Spleen (tissue), 11 donors: ENCODE results near the gene EPS8. TPM values are rescaled to one million over a fixed set of nuclear protein-coding genes. Genes with fewer than 3 reads are reported as not detected.

Experiments
- DNase-seq: peaks from one replicate; pipeline ENCODE4 v3.0.0-alpha.2; 2020
- H3K27ac ChIP-seq, 8 donors: fragments of 200-600 bp; sonication (generic) in 7 of 8; 1 replicate in 4 of 8; 2 replicates in 4 of 8; pipeline versions ENCODE4 v1.5.0 to v1.8.0; 2016 to 2021; ENCODE audit warnings: inconsistent platforms in 4 of 8, mild to moderate bottlenecking in 4 of 8, moderate library complexity in 1 of 8
- H3K27me3 ChIP-seq, 7 donors: fragments of 200-600 bp; sonication (generic) in 6 of 7; replicated peaks in 1 of 7; 1 replicate in 4 of 7; 2 replicates in 3 of 7; pipeline versions ENCODE4 v1.5.0 to v1.8.0; 2016 to 2021; ENCODE audit warnings: inconsistent platforms in 3 of 7, mild to moderate bottlenecking in 1 of 7
- H3K36me3 ChIP-seq, 6 donors: fragments of 200-600 bp; sonication (generic) in 5 of 6; 1 replicate in 4 of 6; 2 replicates in 2 of 6; pipeline versions ENCODE4 v1.5.0 to v1.8.0; 2016 to 2021; ENCODE audit warnings: inconsistent platforms in 2 of 6
- H3K4me1 ChIP-seq, 6 donors: fragments of 200-600 bp; sonication (generic) in 5 of 6; 1 replicate in 3 of 6; 2 replicates in 3 of 6; pipeline versions ENCODE4 v1.5.0 to v1.8.0; 2016 to 2021; ENCODE audit warnings: inconsistent platforms in 3 of 6
- H3K4me3 ChIP-seq, 8 donors: fragments of 200-600 bp; sonication (generic) in 7 of 8; 1 replicate in 4 of 8; 2 replicates in 4 of 8; pipeline versions ENCODE4 v1.5.0 to v1.8.0; 2016 to 2021; ENCODE audit warnings: inconsistent platforms in 4 of 8, mild to moderate bottlenecking in 4 of 8, moderate library complexity in 2 of 8
- H3K9me3 ChIP-seq, 8 donors: fragments of 200-600 bp; sonication (generic) in 7 of 8; 1 replicate in 4 of 8; 2 replicates in 4 of 8; pipeline versions ENCODE4 v1.5.0 to v1.8.0; 2016 to 2021; ENCODE audit warnings: inconsistent platforms in 4 of 8
- CTCF ChIP-seq, 11 experiments: fragments of 200-600 bp in 7 of 11; fragments of 450-650 bp in 4 of 11; sonication (generic) in 4 of 11; IDR thresholded peaks in 8 of 11; conservative IDR thresholded peaks in 3 of 11; 1 replicate in 7 of 11; 2 replicates in 4 of 11; pipeline versions ENCODE4 v1.4.0 to v1.8.0; 2016 to 2021; ENCODE audit warnings: antibody characterized with exemption in 11 of 11, inconsistent platforms in 4 of 11, mild to moderate bottlenecking in 1 of 11
- POLR2A ChIP-seq, 3 donors: fragments of 450-650 bp; IDR thresholded peaks; one replicate each; pipeline ENCODE4 v1.5.1; 2017; ENCODE audit warnings: antibody characterized with exemption in 3 of 3, mild to moderate bottlenecking in 1 of 3
- POLR2AphosphoS5 ChIP-seq, 3 donors: sonication (generic); formaldehyde crosslinking; IDR thresholded peaks; one replicate each; pipeline ENCODE4 v1.5.1; 2017; ENCODE audit warnings: antibody characterized with exemption in 3 of 3
- WGBS, 5 donors: extraction: QIAGEN DNeasy Blood & Tissue Kit in 3 of 5; methylation state at CpG; one replicate each; pipeline versions ENCODE4 v1.1.5 to v1.1.7; 2013 to 2018; 5-methylcytosine and 5-hydroxymethylcytosine counted together
- intact Hi-C: fragments of 100-400 bp; cut with DNase I; formaldehyde crosslinking; loops from one replicate; pipeline ENCODE4 v1.15.0; 2023; ENCODE audit warnings: low total_unique reads
- polyA plus RNA-seq, 3 donors: library from polyadenylated mRNA; stranded (reverse); fragments of 200-250 nt; gene quantifications; one replicate each; pipeline ENCODE4 v1.2.1, GENCODE V29; 2013
- total RNA-seq, 7 donors: library from RNA; depleted of rRNA in 3 of 7; stranded (reverse); fragments of >200 nt in 3 of 7; fragmentation: NEBNext Ultra II Directional in 4 of 7; extraction: Animal tissue kit (Norgen Biotek cat#: 25700) in 4 of 7; gene quantifications; one replicate each; pipeline versions ENCODE4 v1.1.0 to v1.2.1, GENCODE V29; 2016 to 2021
- donor health status: healthy with polysubstance abuse.
- donor health status: DM: no; HTN: no; CAD: no; lungs with moderate emphysema.
- donor health status: DM: no; HTN: no; CAD: no.
- donor health status: Bipolar disorder and iron deficiency.
- donor health status: healthy.
- donor health status: DM: no; HTN: no; CAD: no.
- donor health status: DM: yes; HTN: yes; CAD: no.

EPS8 gene
- total and polyA plus RNA-seq, 10 donors, result 4.6 to 90.5 (median 30.9) TPM

GRCh38 chr12:15646581-15646980 is 142.6 kb downstream of the EPS8 start:
- Histone ChIP-seq H3K9me3 (no peaks in the 10 kb centered on the region), H3K36me3 (peaks cover 0 to 3% (median 0%) of the 10 kb centered on the region in 6 donors), H3K4me3 (no peak overlapping the region), H3K27me3 (no peaks in the 10 kb centered on the region), H3K4me1 (no peaks in the 10 kb centered on the region), H3K27ac (no peak overlapping the region)
- no peak for TF ChIP-seq CTCF (IDR thresholded peaks at IDR 0.05 in 8 of 11, conservative IDR thresholded peaks at IDR 0.05 in 3 of 11)
- no peak for DNase-seq
- WGBS, 5 donors, result 0% methylated on average over 1 of the region's 1 CpG
- intact Hi-C loops, result no loop called here

- intact Hi-C loops, result no loop called here
- TF ChIP-seq POLR2AphosphoS5 (IDR thresholded peaks at IDR 0.05) (no peak), CTCF (IDR thresholded peaks at IDR 0.05 in 8 of 11, conservative IDR thresholded peaks at IDR 0.05 in 3 of 11) (no peak), POLR2A (IDR thresholded peaks at IDR 0.05) (no peak)
- no peaks in the 10 kb centered on the region for H3K4me1 ChIP-seq
- H3K36me3 ChIP-seq, result peaks cover 0 to 14% (median 0%) of the 10 kb centered on the region in 6 donors
- no peaks in the 10 kb centered on the region for H3K27me3 ChIP-seq
- H3K4me3 ChIP-seq, result no peak overlapping the region
- no peaks in the 10 kb centered on the region for H3K9me3 ChIP-seq
- no peak overlapping the region for H3K27ac ChIP-seq
- no peak for DNase-seq
Measured at GRCh38 chr12:15644700-15645099, 144.5 kb downstream of the EPS8 start.

- TF ChIP-seq POLR2A (IDR thresholded peaks at IDR 0.05) (no peak), POLR2AphosphoS5 (IDR thresholded peaks at IDR 0.05) (no peak), CTCF (IDR thresholded peaks at IDR 0.05 in 8 of 11, conservative IDR thresholded peaks at IDR 0.05 in 3 of 11) (no peak)
- H3K4me1 ChIP-seq, result no peaks in the 10 kb centered on the region
- H3K4me3 ChIP-seq, result no peak overlapping the region
- DNase-seq, result no peak
- no peak overlapping the region for H3K27ac ChIP-seq
- intact Hi-C loops, result no loop called here
- H3K27me3 ChIP-seq, result no peaks in the 10 kb centered on the region
- peaks cover 0 to 16% (median 0%) of the 10 kb centered on the region in 6 donors for H3K36me3 ChIP-seq
- H3K9me3 ChIP-seq, result no peaks in the 10 kb centered on the region
- 77 to 87% (median 81%) methylated on average over 3 of the region's 3 CpGs for WGBS, 5 donors
Measured at GRCh38 chr12:15638231-15638630, 151.0 kb downstream of the EPS8 start.

- Histone ChIP-seq H3K9me3 (no peaks in the 10 kb centered on the region), H3K27ac (no peak overlapping the region), H3K27me3 (no peaks in the 10 kb centered on the region), H3K36me3 (peaks cover 0 to 16% (median 0%) of the 10 kb centered on the region in 6 donors), H3K4me3 (no peak overlapping the region), H3K4me1 (peaks cover 0 to 1% (median 0%) of the 10 kb centered on the region in 6 donors)
- DNase-seq, result no peak
- 78 to 91% (median 83%) methylated on average over 1 of the region's 1 CpG for WGBS, 5 donors
- intact Hi-C loops, result no loop called here
- TF ChIP-seq CTCF (IDR thresholded peaks at IDR 0.05 in 8 of 11, conservative IDR thresholded peaks at IDR 0.05 in 3 of 11), result no peak
Measured at GRCh38 chr12:15636060-15636890, 152.9 kb downstream of the EPS8 start.
